Rectal smooth muscle tissue (tissue), 1 donor: Measurements from ENCODE around the gene PAPPA.

ENCODE experiments used
- H3K27ac ChIP-seq: one replicate; pipeline ENCODE4 v1.7.0; 2013; ENCODE audit warnings: low read depth, low read length, inconsistent platforms
- H3K27me3 ChIP-seq: one replicate; pipeline ENCODE4 v1.7.0; 2013; ENCODE audit warnings: low read length; ENCODE audit not compliant: control insufficient read depth, insufficient read depth
- H3K36me3 ChIP-seq: one replicate; pipeline ENCODE4 v1.7.0; 2013; ENCODE audit warnings: low read length; ENCODE audit not compliant: control insufficient read depth, insufficient read depth
- H3K4me1 ChIP-seq: one replicate; pipeline ENCODE4 v1.7.0; 2013; ENCODE audit warnings: low read length; ENCODE audit not compliant: control insufficient read depth, insufficient read depth
- H3K4me3 ChIP-seq: one replicate; pipeline ENCODE4 v1.7.0; 2013; ENCODE audit warnings: low read length
- H3K9ac ChIP-seq: one replicate; pipeline ENCODE4 v1.7.0; 2013; ENCODE audit warnings: low read length

Gene PAPPA

GRCh38 chr9:116202219-116202912 lies 48.8 kb downstream of the PAPPA start:
- Histone ChIP-seq H3K36me3 (no peaks in the 10 kb centered on the region), H3K9ac (no peak overlapping the region), H3K27me3 (no peaks in the 10 kb centered on the region), H3K4me1 (peaks cover 2% of the 10 kb centered on the region), H3K4me3 (no peak overlapping the region), H3K27ac (no peak overlapping the region)

DNA sequence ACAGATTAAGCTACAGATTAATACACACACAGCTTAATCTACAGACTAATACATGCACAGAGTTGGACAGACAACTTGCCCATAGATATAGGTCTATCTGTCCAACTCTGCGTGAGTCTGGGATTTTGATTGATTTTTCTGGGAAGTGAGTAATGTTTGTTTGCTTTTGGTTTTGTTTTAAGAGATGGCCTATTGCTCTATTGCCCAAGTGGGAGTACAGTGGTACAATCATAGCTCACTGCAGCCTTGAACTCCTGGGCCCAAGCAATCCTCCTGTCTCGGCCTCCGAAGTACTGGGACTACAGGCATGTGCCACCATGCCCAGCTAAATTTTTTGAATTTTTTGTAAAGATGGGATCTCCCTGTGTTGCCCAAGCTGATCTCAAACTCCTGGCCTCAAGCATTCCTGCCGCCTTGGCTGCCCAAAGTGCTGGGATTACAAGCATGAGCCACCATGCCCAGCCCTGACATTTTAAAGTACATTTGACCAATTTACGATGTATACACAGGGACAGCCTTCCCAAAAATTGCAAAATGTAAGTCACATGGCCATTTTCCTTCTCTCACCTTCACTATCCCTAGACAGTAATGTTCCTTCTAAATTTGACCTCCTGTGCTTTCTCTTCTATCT lies 50.8 kb downstream of the PAPPA start:
- no peak overlapping the region for H3K9ac ChIP-seq
- H3K36me3 ChIP-seq, result no peaks in the 10 kb centered on the region
- H3K4me3 ChIP-seq, result no peak overlapping the region
- no peak overlapping the region for H3K27ac ChIP-seq
- peaks cover 2% of the 10 kb centered on the region for H3K4me1 ChIP-seq
- H3K27me3 ChIP-seq, result no peaks in the 10 kb centered on the region

- H3K9ac ChIP-seq, result no peak overlapping the region
- no peaks in the 10 kb centered on the region for H3K4me1 ChIP-seq
- no peaks in the 10 kb centered on the region for H3K36me3 ChIP-seq
- no peaks in the 10 kb centered on the region for H3K27me3 ChIP-seq
- no peak overlapping the region for H3K27ac ChIP-seq
- H3K4me3 ChIP-seq, result no peak overlapping the region
Observed at GRCh38 chr9:116207371-116208111, 54.0 kb downstream of the PAPPA start.

- Histone ChIP-seq H3K36me3 (no peaks in the 10 kb centered on the region), H3K4me1 (no peaks in the 10 kb centered on the region), H3K4me3 (no peak overlapping the region), H3K27ac (no peak overlapping the region), H3K9ac (no peak overlapping the region), H3K27me3 (no peaks in the 10 kb centered on the region)
Observed at GRCh38 chr9:116208417-116209232, 55.0 kb downstream of the PAPPA start.

DNA sequence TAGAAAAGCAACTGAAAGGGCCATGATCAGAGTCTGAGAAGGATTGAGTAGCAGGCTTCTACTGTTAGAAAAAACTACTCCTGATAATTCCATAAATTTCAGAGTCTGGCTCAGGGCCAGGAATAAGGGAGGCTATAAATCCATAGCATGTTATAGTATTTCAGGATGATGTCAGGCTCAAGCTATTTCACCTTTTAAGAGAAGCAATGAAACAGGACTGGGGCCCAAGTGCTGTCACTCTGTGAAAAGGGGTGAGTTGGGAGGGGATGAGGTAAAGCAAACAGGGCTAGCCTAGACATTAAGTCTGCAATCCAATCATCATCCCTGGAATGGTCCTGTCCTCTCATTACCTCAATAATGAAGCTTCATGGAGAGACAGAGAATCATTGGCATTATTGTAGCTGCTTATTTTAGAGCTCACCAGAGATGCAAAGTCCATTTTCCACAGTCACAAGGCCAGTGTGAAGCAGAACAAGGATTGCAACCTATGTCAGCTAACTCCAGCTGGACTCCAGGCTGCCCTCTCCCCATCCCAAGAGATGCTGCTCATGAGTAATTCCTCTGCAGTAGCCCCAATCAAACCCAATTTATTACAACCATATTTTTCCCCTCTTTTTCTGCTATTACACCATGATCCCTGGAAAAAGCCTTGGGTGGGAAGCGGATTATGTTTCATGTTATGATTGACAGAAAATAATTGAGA lies 56.0 kb downstream of the PAPPA start:
- Histone ChIP-seq H3K27ac (no peak overlapping the region), H3K27me3 (no peaks in the 10 kb centered on the region), H3K36me3 (no peaks in the 10 kb centered on the region), H3K9ac (no peak overlapping the region), H3K4me3 (no peak overlapping the region), H3K4me1 (no peaks in the 10 kb centered on the region)

DNA sequence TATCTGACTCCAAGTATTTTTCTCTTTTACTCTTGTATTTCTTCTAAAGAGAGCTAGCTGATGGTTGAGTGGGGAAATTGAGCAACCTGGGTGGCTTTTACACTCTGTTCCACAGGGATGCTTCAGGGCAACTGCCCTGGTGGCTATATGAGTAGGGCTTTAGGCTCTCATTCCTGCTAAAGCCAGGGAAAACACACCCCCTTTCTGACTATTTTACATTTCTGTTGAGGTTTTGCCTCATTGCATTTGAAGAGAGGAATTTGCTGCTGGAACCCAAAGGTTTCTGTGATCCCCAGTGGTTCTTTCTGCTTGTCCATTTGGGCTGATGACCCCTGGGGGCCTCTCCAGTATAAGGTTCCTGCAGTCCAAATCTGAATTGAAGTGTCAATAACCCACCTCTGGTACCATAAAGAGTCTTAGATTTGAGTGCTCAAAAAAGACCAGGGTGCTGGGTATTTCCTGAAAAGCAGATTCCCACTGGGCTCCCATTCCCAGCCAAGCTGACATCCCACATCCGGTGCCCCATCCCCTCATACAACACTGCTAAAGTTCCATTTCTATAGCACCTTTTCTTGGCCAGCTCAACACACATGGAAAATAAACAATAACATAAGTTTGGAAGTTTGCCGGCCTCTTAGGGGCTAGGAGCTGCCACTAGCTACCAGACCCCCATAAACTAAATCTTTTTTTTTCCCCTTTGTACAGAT lies 59.5 kb downstream of the PAPPA start:
- Histone ChIP-seq H3K9ac (no peak overlapping the region), H3K4me1 (no peaks in the 10 kb centered on the region), H3K27ac (no peak overlapping the region), H3K4me3 (no peak overlapping the region), H3K36me3 (no peaks in the 10 kb centered on the region), H3K27me3 (no peaks in the 10 kb centered on the region)

DNA sequence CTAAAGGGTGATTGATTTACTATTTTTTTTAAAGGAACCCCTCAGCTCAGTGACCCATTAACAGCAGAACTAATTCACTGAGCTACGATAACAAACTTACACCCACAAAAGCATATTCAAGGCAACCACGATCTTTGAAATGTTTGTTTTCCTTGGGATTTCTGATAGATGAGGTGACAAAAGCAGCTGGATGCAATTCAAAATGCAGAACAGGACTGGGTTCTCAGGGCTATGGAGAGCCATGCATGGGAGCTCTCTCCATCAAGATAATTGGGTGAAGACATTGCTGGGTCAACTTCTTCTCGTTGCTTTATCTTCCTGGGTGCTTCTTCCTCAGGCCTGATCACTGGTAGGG lies 60.1 kb downstream of the PAPPA start:
- H3K4me3 ChIP-seq, result no peak overlapping the region
- H3K36me3 ChIP-seq, result no peaks in the 10 kb centered on the region
- H3K4me1 ChIP-seq, result no peaks in the 10 kb centered on the region
- H3K27ac ChIP-seq, result no peak overlapping the region
- H3K27me3 ChIP-seq, result no peaks in the 10 kb centered on the region
- H3K9ac ChIP-seq, result no peak overlapping the region

DNA sequence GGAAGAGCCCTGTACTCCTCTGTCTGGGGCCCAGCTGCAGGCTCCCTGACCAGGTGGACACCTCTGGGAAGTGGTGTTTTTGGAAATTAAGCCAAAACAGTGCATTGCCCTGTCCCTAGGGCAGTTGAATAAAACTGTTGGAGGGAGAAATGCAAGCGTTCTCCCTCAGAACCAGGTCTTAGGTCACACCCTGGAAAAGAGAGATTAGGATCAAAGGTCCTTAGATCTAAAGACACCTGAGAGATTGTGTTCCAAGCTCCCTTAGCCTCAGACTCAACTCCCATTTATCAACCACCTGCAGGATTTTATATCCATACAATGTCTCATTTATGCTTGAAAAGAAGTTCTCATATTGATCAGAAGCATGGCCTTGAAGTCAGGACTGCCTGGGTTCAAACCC lies 64.8 kb downstream of the PAPPA start:
- Histone ChIP-seq H3K36me3 (no peaks in the 10 kb centered on the region), H3K4me3 (no peak overlapping the region), H3K9ac (no peak overlapping the region), H3K4me1 (no peaks in the 10 kb centered on the region), H3K27ac (no peak overlapping the region), H3K27me3 (no peaks in the 10 kb centered on the region)

- H3K27me3 ChIP-seq, result no peaks in the 10 kb centered on the region
- no peak overlapping the region for H3K9ac ChIP-seq
- H3K4me3 ChIP-seq, result no peak overlapping the region
- no peaks in the 10 kb centered on the region for H3K36me3 ChIP-seq
- H3K4me1 ChIP-seq, result no peaks in the 10 kb centered on the region
- no peak overlapping the region for H3K27ac ChIP-seq
Observed at GRCh38 chr9:116219686-116220085, 66.1 kb downstream of the PAPPA start.

DNA sequence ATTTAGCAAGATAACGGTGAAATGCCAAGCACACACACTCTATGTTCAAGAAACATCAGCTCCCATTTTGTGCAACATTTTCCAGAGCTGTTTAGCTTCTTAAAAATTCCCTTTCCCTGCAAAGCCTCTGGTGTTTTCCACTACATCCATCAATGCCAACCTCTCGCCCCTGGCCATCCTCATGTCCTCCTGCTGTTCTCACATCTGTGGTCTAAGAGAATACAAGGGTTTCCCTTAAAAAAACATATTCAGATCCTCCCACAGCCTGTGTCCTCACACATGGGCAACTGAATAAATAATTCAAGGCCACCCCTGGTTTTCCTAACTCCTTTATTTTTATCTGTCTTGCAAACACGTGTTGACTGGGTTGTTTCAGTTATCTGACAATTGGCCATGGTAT lies 70.3 kb downstream of the PAPPA start:
- Histone ChIP-seq H3K9ac (no peak overlapping the region), H3K27ac (no peak overlapping the region), H3K4me1 (no peaks in the 10 kb centered on the region), H3K4me3 (no peak overlapping the region), H3K36me3 (no peaks in the 10 kb centered on the region), H3K27me3 (no peaks in the 10 kb centered on the region)

- H3K4me1 ChIP-seq, result no peaks in the 10 kb centered on the region
- H3K4me3 ChIP-seq, result no peak overlapping the region
- no peaks in the 10 kb centered on the region for H3K27me3 ChIP-seq
- no peak overlapping the region for H3K27ac ChIP-seq
- no peaks in the 10 kb centered on the region for H3K36me3 ChIP-seq
- no peak overlapping the region for H3K9ac ChIP-seq
Observed at GRCh38 chr9:116230051-116230632, 76.6 kb downstream of the PAPPA start.
